ENCODE measurements around the gene ABR.

The ABR gene

GRCh38 chr17:1179818-1180742, at the start of gene ABR:
Gene ABR, minus strand, starts transcription at chr17:1179981. Its CDS starts 254 bp downstream, at chr17:1179727.
- peak; percentile 60 for DNase-seq (ENCODE audit: low read depth, low spot score)

GRCh38 chr17:1229349-1229899, 49.6 kb upstream of the ABR start:
- peak; percentile 34 for DNase-seq (ENCODE audit: low read depth, low spot score)

- DNase-seq (ENCODE audit: low read depth, low spot score): peak; percentile 8
These were observed 49.1 kb upstream of the ABR start for GRCh38 chr17:1228781-1229348.

- peak; percentile 15 for DNase-seq (ENCODE audit: low read depth, low spot score)
These were observed 48.4 kb upstream of the ABR start for GRCh38 chr17:1227917-1228780.

- no peak for DNase-seq (ENCODE audit: low read depth, low spot score)
These were observed 47.6 kb upstream of the ABR start for GRCh38 chr17:1227365-1227764.

- DNase-seq (ENCODE audit: low read depth, low spot score): no peak
These were observed 46.5 kb upstream of the ABR start for GRCh38 chr17:1226308-1226707.

- no peak for DNase-seq (ENCODE audit: low read depth, low spot score)
These were observed 44.5 kb upstream of the ABR start for GRCh38 chr17:1224330-1224729.

GRCh38 chr17:1223662-1224061, 43.9 kb upstream of the ABR start:
- no peak for DNase-seq (ENCODE audit: low read depth, low spot score)

GRCh38 chr17:1222321-1222720, 42.5 kb upstream of the ABR start:
- peak; percentile 12 for DNase-seq (ENCODE audit: low read depth, low spot score)

GRCh38 chr17:1221209-1221608, 41.4 kb upstream of the ABR start:
- no peak for DNase-seq (ENCODE audit: low read depth, low spot score)

GRCh38 chr17:1220346-1220745, 40.6 kb upstream of the ABR start:
- DNase-seq (ENCODE audit: low read depth, low spot score): no peak

- no peak for DNase-seq (ENCODE audit: low read depth, low spot score)
These were observed 37.3 kb upstream of the ABR start for GRCh38 chr17:1217089-1217385.

- no peak for DNase-seq (ENCODE audit: low read depth, low spot score)
These were observed 36.7 kb upstream of the ABR start for GRCh38 chr17:1216217-1217088.

GRCh38 chr17:1212946-1213345, 33.2 kb upstream of the ABR start:
- DNase-seq (ENCODE audit: low read depth, low spot score): no peak

- no peak for DNase-seq (ENCODE audit: low read depth, low spot score)
These were observed 31.5 kb upstream of the ABR start for GRCh38 chr17:1211287-1211686.

- no peak for DNase-seq (ENCODE audit: low read depth, low spot score)
These were observed 29.2 kb upstream of the ABR start for GRCh38 chr17:1208966-1209365.

GRCh38 chr17:1206026-1206777, 26.4 kb upstream of the ABR start:
- DNase-seq (ENCODE audit: low read depth, low spot score): no peak

- DNase-seq (ENCODE audit: low read depth, low spot score): no peak
These were observed 24.1 kb upstream of the ABR start for GRCh38 chr17:1203967-1204291.

GRCh38 chr17:1203111-1203966, 23.6 kb upstream of the ABR start:
- DNase-seq (ENCODE audit: low read depth, low spot score): peak; percentile 81

- DNase-seq (ENCODE audit: low read depth, low spot score): no peak
These were observed 22.5 kb upstream of the ABR start for GRCh38 chr17:1202291-1202690.

Data from astrocyte of the hippocampus (primary cell).